OCI-M2 (cell line): ENCODE results near the gene DIPK1C.

Experiments used
- DNase-seq: peaks from one replicate; lab custom pipeline; 2025; ENCODE audit not compliant: unreplicated experiment; lab: John Stamatoyannopoulos, UW

The DIPK1C gene

DNA sequence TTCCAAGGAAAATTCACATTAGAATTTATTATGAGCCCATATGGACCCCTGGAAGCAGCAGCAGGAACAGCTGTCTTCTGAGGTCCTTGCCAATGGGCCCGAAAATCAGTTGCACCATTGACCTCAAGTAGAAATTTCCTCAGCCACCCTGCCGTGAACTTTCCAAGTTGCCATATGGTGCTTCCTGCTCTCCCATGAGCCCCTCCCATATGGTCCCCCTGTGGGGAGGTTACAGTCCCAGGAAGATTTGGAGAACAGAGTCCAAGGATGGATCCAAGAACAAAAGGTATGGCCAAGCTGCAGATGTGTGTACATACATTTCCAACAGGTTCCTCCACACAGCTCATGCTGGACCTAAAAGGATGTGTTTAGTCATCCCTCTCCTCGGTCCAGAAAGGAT, 34.6 kb downstream of the DIPK1C start:
- no peak for DNase-seq

DNA sequence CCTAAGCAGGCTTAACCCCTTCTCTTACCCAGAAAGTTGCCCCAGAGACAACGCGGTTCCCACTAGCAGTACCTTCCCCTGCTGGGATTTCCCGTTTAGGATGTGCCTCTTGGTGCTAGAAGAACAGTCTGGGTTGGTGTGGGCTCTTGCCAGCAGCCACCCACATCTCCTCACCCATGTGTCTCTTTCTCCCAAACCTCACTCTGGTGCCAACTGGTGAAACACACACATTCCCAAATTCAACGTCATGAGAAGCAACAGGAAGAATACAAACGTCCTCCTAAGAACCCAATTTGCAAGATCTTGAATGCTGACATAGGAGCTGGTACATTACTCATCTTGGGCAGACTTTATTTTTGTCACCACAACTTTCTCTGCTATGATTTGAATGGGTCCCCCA, 36.2 kb downstream of the DIPK1C start:
- no peak for DNase-seq

DNA sequence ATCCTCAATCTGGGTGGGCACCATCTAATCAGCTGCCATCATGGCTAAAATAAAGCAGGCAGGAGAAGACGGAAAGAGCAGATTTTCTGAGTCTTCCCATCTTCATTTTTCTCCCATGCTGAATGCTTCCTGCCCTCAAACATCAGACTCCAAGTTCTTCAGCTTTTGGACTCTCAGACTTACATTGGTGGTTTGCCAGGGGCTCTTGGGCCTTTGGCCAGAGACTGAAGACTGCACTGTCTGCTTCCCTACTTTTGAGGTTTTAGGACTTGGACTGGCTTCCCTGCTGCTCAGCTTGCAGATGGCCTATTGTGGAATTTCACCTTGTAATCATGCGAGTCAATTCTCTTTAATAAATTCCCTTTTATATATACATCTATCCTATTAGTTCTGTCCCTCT, 36.6 kb downstream of the DIPK1C start:
- DNase-seq, result no peak

DNA sequence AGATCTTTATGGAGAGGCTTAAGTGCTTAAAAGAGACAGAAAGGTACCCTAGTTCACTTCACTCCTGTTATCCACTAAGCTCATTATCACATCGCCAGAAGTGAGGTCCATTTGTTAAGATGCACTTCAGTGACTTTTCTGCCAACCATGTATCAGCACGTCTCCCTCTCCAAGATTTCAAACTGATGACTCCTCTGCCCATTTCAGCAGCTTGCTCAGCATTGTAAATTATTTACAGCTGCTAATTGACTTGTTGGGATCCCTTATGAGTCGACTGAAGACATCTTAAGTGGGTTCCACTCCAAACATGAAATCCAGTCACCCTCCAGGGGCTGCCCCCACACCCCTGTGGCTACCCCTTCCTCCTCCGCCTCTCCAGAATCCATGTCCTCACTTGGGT, 37.3 kb downstream of the DIPK1C start:
- no peak for DNase-seq

DNA sequence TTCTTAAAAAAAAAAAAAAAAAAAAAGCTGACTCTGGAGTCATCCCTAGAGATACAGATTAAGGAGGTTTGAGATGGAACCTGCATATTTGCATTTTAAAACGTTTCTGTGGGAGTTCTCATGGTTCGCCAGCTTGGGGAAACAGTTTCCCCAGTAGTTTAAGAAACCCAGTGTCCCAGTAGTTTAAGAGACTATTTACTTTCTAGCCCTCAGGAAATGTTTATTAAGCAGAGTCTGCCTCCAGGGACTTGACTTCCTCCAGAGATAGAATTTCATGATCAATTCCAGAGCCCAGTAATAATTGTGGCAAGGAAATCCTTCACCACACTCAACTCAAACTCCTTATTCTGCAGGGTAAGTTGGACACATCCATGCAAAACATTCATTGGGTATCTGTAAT, 39.1 kb downstream of the DIPK1C start:
- DNase-seq, result no peak

DNA sequence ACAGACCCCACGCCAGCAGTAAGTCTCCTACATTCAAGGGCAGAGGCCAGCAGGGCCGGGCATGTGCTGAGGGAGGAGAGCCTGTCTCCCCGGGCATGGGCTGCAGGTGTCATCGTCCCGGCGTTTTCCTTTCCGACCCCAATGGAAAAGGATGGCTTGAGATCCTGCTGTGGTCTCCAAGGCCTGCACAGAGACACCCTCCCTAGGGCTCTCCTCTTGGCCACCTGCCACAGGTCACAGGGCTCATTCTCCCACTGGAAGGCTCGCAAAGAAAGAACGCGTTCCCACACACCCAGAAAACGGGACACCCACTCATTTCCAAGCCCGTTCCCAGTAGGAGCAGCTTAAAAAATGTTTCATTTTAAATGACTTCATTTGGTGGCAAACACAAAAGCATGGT, 41.0 kb downstream of the DIPK1C start:
- DNase-seq, result no peak

DNA sequence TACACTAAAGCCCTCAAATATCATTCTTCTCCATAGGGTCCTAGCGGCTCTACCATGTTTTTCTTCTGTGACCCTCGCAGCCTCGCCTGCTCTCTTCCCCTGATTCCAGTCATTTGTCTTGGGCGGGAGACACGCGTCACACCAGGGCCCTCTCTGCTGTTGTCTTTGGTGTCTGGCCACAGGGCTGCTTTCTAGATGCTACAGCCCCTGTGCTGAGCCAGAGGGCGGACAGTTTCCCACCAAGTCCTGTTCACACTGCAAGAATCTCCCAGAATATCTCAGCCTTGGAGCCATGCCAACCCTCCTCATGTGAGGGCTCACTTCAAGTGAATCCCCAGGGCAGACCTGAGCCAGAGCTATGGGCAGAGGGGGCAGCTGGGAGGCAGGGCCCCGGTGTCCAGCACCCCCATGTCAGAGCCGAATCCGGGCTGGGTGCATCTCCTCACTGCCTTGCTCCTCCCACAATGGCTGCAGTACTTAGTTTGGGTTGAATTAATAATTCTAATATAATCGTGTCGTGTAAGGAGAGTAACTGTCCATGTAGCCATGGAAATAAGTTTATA, 42.1 kb downstream of the DIPK1C start:
- DNase-seq, result no peak

DNA sequence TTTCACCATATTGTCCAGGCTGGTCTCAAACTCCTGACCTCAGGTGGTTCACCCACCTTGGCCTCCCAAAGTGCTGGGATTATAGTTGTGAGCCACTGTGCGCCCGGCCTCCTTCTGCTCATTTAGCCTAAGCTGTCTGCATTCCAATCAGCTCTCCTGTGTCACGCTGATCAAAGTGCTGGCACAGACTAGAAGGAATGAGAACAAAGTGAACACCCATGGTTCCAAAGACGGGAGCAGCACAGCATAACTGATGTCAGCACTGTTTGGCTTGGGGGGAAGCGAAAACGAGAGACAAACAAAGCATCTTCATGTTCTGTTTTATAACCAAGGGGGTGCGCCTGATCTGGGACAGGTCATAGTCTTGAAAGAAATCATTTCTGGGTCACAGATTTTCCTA, 43.3 kb downstream of the DIPK1C start:
- DNase-seq, result no peak

DNA sequence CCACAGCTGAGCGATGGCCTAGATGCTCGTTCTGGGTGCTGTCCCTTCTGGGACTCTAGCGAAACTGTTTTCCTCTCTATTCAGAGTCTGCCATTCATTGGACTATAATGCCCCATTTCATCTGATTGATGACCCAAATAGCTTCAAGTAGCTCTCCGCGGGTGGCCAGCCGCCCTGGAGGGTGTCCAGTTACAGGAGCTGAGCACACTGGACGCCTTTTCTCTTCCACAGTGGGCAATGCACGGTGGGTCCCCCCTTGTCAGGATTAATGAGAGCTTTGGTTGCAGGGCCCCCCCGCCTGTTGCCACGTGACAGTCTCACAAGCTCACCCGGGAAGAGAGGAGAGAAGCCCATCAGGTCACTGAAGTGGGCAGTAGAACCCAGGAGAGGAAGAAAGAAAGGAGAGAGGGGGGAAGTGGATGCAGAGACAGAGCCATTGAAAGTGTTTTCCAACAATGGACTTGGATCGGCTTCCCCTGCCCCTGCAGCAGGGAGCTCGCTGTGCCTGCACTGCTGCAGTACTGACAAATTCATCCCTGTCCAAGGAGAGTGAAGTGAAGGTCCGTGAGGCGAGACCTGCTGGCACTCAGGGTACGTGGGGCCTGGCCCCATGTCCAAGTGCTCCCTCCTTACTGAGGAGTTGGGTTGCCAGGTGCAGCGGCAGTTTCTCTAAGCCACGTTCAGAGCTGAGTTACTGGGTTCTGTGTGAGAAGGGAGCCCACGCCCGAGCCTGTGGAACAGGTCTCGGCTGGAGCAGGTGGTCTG, 44.8 kb downstream of the DIPK1C start:
- no peak for DNase-seq

DNA sequence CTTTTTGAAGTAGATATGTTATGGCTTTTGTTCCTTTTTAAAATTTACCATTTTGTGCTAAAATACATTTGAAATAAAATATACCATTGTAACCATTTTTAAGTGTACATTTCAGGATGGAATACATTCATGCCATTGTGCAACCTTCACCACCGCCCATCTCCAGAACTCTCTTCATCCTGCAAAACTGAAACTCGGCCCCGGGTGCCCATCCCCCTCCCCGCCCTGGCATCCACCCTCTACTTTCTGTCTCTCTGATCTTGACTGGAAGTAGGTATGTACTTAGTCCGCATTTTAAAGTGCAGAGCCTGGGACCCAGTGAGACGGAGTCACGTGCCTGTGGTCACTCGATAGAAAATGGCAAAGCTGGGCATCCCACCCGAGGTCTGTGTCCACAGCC, 45.6 kb downstream of the DIPK1C start:
- DNase-seq, result no peak

DNA sequence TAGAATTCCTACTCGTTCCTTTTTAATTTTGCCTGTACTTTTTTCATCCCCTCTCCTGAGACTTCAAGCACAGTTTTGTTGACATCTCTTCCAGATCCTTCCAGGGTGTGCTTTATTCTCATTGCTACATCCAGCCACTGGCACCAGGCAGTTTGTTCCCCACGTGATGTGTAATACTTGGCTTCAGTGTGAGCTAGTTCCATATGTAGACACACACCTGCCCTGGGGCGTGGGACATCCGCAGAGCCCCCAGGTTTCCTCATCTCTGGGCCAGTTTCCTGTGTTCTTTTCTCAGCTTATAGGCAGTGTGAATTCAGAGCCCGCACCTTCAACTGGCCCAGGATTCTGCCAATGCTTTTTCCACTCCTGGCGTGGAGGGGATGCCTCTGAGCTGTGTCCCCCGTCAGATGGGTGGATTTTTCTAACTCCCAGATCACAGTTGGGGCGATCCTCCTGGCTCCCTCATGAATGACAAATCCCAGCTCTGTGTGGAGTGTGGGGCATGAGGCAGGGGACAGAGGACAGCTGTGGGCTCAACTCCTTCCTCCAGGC, 46.6 kb downstream of the DIPK1C start:
- no peak for DNase-seq

DNA sequence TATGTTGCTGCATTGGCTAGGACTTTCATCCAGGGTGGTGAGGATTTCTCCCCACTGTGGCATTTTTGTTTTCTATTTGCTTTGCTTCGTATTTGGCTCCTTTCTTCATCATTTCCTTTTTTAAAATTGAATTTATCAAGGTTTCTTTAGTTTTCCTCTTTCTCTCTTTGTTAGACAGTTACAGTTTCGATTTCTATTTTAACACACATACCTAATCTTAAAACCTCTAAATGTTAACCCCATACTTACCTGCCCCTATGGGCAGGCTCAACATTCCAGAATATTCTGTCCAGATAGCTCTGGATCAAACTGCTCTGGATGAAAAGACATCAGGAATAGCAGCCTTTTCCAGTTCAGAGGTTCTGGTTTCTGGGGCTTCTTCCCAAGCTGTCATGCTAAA, 49.2 kb downstream of the DIPK1C start:
- no peak for DNase-seq

DNA sequence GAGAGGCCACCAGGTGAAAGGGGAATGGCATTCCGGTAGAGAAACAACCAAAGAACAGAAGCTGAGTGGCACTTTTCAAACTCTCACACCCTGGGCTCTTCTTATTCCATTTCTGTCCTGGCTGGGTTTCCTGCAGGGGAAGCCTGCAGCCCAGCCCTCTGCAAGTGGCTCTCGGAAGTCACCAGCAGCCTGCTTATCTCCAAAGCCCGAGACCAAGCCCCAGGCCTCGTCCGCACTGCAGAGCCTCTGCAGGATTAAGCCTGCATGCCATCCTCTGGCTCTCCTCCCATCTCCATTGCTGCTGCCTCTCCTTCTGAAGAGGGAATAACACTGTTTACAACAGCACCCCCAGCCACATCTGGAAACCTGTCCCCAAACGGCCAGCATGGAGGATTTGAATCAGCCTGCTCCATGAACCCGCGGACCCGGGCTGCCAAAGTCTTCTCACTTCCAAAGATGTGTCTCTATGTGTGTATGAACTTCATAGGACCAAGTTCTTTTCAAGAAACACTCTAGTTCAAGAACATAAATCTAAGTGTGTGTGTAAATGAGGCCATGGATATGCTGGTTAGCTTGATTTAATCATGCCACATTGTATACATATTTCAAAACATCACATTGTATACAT, 54.2 kb downstream of the DIPK1C start:
- DNase-seq, result no peak

DNA sequence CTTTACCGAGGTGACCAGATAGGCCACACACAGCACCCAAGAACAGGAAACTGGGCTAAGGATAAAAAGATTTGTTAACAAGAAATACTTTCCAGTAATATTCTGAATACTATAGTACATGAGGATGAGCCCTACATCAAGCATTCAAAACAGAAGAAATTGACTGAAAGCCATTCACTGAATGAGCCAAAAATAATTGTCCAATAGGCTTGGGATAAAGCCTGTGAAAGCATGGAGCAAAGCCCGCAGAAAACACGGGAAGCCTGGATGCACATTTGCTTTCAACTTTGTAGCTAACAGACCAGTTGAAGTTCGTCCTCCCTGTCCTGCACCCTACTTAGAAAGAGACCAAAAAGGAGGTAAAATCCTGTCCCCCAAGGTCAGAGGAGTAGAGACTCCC, 56.3 kb downstream of the DIPK1C start:
- DNase-seq, result no peak

DNA sequence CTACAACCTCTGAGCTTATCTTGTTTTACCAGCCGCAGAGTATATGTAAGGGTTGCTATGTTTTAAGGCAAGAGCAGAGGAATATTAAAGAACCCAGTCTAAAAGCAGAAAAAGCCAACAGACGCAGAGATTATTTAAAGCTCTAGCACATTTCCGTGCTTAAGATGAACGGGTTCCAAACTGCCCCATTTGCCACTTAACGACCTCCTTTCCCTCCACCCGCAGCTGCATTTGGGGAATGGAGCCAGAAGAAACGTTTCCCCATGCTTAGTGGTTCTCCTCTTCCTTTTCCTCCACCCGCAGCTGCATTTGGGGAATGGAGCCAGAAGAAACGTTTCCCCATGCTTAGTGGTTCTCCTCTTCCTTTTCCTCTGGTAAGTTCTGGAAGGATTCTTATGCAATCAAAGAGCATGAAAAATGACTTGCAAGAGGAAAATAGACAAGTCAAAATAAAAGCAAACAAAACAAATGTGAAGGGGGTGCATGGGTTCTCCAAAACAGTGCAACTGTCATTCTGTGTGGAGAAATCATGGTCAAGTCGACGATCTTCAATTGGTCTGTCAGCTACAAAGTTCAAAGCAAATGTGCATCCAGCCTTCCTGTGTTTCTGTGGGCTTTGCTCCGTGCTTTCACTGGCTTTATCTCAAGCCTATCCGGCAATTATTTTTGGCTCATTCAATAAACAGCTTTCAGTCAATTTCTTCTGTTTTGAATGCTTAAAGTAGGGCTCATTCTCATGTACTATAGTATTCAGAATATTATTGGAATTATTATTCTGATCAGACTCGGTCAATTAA, 57.8 kb downstream of the DIPK1C start:
- DNase-seq, result no peak

DNA sequence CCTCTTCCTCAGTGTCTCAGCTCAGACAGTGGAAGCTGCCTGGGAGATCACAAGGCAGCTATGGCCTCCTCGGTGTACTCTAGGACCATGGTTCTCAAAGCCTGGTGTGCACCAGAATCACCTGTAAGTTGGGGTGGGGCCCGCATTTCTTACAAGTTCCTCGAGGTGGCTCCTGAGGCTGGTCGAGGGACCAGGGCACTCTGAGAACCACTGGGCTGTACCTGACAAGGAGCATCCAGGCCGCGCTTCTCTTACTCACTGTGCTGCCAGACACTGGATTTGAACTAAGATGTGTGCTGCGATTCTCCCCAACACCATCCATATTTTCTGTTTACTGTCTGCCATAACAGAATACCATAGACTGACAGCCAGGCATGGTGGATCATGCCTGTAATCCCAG, 59.5 kb downstream of the DIPK1C start:
- no peak for DNase-seq

DNA sequence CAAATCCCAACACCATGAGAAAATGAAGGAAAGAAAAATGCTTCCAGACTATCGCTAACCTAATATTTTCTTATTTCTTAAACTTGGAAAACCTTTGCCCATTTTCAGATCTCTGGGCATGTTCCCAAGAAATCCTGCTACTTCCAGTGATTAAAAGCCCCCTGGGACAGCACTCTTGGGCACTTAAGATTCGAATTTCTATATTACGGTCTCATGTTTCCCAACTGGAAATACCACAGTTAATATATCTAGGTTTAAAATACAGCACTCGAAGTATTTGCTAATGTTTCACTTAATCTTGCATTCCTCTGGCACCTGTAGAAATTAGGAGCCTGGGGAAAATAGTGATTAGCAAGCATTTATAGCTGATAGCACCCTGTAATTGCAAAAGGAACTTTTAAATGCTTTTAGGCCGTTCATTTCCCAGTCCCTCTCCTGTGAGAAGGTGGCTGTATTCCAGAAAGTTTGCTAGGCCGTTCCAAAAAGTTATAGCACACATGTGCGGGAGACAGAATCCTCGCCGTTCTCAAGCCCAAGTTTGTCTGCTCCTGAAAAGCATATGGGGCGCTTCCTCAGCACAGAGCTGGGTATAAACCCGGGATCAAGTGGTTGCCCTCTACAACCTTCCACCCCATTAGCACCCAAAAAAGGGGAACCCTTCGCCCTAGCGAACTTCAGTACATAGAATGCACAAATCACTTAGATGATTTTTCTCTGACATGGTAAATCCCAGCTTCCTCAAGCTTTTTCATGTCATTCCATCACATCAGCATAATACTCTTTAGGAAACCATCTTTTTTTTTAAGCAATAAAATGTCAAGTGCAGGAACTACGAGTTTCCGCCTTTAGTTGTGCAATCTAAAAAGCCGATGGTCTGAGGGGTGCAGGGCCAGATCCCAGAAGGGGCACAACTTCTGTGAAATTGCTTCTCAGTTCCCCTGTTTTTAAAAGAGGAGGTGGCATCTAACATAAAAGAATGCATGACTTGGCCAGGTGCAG, 60.6 kb downstream of the DIPK1C start:
- no peak for DNase-seq

DNA sequence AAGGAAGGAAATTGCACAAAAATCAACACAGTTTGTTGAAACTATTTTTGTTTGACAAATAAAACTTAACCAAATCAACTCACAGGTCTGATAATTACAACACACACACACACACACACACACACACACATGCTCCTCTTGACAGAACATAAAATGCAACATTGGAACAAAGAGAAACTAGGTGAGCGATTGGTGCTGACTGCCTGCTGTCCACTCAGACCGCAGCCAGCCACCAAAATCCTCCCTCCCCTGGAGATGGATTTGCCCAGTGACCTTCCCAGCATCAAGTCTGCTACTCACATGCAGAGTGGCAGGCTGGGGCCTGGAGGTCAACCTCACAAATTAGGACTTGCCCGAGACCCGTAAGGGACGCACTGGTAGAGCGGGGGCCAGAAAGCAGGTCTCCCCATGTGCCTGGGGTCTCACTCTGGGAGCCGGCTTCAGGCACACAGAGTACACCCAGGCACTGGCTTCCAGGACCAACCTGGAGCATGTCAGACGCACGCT, 61.4 kb downstream of the DIPK1C start:
- DNase-seq, result no peak

DNA sequence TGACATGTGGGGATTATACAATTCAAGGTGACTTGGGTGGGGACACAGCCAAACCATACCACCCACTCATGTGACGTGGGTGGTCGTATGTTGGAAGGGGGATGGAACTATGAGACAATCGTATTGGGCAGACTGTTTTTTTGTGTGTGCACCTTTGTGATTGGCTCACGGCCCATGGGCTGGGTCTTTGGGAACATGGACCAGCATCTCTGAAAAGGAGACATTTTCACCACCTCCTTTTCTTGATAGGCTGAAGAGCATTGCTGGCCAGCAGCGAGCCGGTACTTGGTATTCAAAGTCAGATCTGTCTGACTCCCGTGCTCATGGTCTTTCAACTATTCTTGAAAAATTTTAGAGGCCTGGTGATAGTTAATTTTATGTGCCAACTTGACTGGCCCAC, 62.1 kb downstream of the DIPK1C start:
- DNase-seq, result no peak

DNA sequence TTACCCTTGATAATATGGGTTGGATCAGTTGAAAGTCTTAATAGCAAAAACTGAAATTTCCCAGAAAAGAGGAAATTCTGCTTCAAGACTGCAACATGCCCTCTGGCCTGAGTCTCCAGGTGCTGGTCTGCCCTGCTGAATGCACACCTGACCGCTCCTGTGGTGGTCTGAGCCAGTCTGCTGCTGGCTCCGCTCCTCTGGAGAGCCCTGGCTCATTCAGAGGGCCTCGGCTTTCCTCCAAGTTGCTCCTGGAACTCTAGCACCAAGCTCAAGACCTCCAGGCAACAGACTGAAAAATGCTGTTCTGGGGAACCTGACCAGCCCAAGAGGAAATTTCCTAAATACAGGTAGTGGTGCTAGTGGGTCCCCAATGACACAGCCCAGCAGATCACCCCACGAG, 64.8 kb downstream of the DIPK1C start:
- DNase-seq, result no peak
